Right lobe of liver (tissue), 6 donors: Measurements from ENCODE around the gene PSMB2. TPM values are rescaled to one million over a fixed set of nuclear protein-coding genes. Genes with fewer than 3 reads are reported as not detected.

Source experiments
- ATAC-seq, 4 donors: fragments of 200-7000 bp; cut with Tn5 transposase; one replicate each; pipeline ENCODE4 v1.9.1; 2020; ENCODE audit warnings: mild to moderate bottlenecking in 4 of 4, moderate library complexity in 4 of 4
- DNase-seq, 3 donors: peaks; one replicate each; pipeline ENCODE4 v3.0.0-alpha.2; 2020
- H3K27ac ChIP-seq, 3 donors: fragments of 200-600 bp; one replicate each; pipeline ENCODE4 v1.8.0; 2022
- H3K27me3 ChIP-seq, 2 donors: fragments of 200-600 bp; one replicate each; pipeline ENCODE4 v1.8.0; 2022
- H3K36me3 ChIP-seq, 4 donors: fragments of 200-600 bp; sonication (generic) in 1 of 4; one replicate each; pipeline versions ENCODE4 v1.5.1 to v1.8.0; 2017 to 2022; ENCODE audit warnings: control low read depth in 1 of 4
- H3K4me1 ChIP-seq, 4 donors: fragments of 200-600 bp; sonication (generic) in 1 of 4; one replicate each; pipeline versions ENCODE4 v1.5.1 to v1.8.0; 2017 to 2022; ENCODE audit warnings: control low read depth in 1 of 4
- H3K4me3 ChIP-seq, 3 donors: fragments of 200-600 bp; one replicate each; pipeline ENCODE4 v1.8.0; 2022
- H3K9me3 ChIP-seq, 4 donors: fragments of 200-600 bp; sonication (generic) in 1 of 4; one replicate each; pipeline versions ENCODE4 v1.5.1 to v1.8.0; 2017 to 2022; ENCODE audit warnings: control low read depth in 1 of 4
- POLR2A ChIP-seq: fragments of 450-650 bp; IDR thresholded peaks from one replicate; pipeline ENCODE4 v1.6.1; 2017; ENCODE audit warnings: antibody characterized with exemption, mild to moderate bottlenecking
- WGBS: methylation state at CpG from one replicate; pipeline ENCODE4 v1.1.6; 2018; ENCODE audit warnings: low coverage, low lambda C conversion rate; ENCODE audit not compliant: insufficient coverage; ENCODE audit errors: missing lambda C conversion rate; 5-methylcytosine and 5-hydroxymethylcytosine counted together
- intact Hi-C, 2 donors: fragments of 100-400 bp; cut with DNase I; formaldehyde crosslinking; loops; one replicate each; pipeline versions ENCODE4 v1.11.2 to v1.14.1; 2022
- total RNA-seq, 6 experiments: library from RNA; depleted of rRNA in 2 of 6; stranded (reverse); fragments of >200 nt in 2 of 6; fragmentation: NEBNext Ultra II Directional in 3 of 6; extraction: Animal tissue kit (Norgen Biotek cat#: 25700) in 3 of 6; gene quantifications; one replicate each; pipeline versions ENCODE4 v1.1.0 to v1.2.4, GENCODE V29; 2016 to 2023
- TF ChIP-seq, protein P1 (sequence below), 4 donors: fragments of 200-600 bp in 3 of 4; fragments of 450-650 bp in 1 of 4; IDR thresholded peaks; one replicate each; pipeline versions ENCODE4 v1.5.1 to v1.8.0; 2016 to 2022; ENCODE audit warnings: antibody characterized with exemption in 4 of 4, mild to moderate bottlenecking in 2 of 4
- donor health status: DM: no; HTN: yes; CAD: no.
- donor health status: DM: no; HTN: no; CAD: no.
- donor health status: DM: no; HTN: no; CAD: no.
- donor health status: DM: no; HTN: yes; CAD: no.
- donor health status: DM: no; HTN: yes; CAD: no.

PSMB2 gene
- total RNA-seq, 6 experiments from 2014 or later: 41.7 to 54.6 (median 48.3) TPM

DNA sequence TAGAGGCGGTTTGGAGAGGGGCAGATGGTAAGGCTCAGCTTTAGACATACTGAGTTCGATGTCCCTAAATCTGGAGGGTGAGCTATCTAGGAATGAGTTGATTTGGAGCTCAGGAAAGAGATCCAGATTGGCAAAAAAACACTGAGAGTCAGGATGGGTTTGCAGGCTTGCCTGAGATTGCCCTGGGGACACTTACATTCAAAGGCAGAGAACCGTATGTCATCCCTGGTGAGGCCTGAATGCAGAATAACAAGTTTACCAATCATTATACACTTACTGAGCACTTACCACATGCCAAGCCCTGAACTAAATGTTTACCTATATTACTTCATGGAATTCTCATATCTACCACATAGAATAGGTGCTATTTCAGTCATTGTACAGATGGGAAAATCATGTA lies 40.7 kb downstream of the PSMB2 start:
- Histone ChIP-seq H3K4me3 (no peak overlapping the region), H3K27me3 (no peaks in the 10 kb centered on the region), H3K9me3 (no peaks in the 10 kb centered on the region), H3K4me1 (no peaks in the 10 kb centered on the region), H3K36me3 (peaks cover 4 to 54% (median 17%) of the 10 kb centered on the region in 4 donors), H3K27ac (no peak overlapping the region)
- intact Hi-C loops: no loop called here
- TF ChIP-seq POLR2A: no peak
- TF ChIP-seq, protein P1, sequence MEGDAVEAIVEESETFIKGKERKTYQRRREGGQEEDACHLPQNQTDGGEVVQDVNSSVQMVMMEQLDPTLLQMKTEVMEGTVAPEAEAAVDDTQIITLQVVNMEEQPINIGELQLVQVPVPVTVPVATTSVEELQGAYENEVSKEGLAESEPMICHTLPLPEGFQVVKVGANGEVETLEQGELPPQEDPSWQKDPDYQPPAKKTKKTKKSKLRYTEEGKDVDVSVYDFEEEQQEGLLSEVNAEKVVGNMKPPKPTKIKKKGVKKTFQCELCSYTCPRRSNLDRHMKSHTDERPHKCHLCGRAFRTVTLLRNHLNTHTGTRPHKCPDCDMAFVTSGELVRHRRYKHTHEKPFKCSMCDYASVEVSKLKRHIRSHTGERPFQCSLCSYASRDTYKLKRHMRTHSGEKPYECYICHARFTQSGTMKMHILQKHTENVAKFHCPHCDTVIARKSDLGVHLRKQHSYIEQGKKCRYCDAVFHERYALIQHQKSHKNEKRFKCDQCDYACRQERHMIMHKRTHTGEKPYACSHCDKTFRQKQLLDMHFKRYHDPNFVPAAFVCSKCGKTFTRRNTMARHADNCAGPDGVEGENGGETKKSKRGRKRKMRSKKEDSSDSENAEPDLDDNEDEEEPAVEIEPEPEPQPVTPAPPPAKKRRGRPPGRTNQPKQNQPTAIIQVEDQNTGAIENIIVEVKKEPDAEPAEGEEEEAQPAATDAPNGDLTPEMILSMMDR (IDR thresholded peaks at IDR 0.05): no peak
- ATAC-seq (no peak), DNase-seq (no peak)
- 93% methylated on average over 3 of the region's 3 CpGs for WGBS

DNA sequence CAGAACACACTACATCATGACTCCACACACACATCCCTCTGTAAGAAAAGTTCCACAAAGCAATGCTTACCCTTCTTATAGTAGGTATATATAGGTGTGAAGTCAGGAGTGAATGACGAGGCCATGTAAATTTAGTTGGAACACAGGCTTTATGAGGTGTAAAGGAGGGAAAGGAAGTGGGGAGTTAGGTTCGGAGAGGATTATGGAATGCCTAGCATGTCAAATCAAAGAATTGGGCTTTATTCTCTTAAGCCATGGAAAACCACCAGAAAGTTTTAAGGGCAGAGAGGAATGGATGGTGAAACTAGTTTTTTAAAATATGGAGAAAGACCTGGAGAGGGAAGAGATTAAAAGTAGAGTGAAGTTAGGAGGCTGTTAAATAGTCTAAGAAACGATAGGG lies 41.9 kb downstream of the PSMB2 start:
- 95% methylated on average over 3 of the region's 3 CpGs for WGBS
- no peak for DNase-seq
- Histone ChIP-seq H3K27ac (no peak overlapping the region), H3K4me1 (no peaks in the 10 kb centered on the region), H3K27me3 (no peaks in the 10 kb centered on the region), H3K9me3 (no peaks in the 10 kb centered on the region), H3K36me3 (peaks cover 0 to 43% (median 17%) of the 10 kb centered on the region in 4 donors), H3K4me3 (no peak overlapping the region)
- no peak for TF ChIP-seq POLR2A
- TF ChIP-seq, protein P1 (IDR thresholded peaks at IDR 0.05): no peak
- intact Hi-C loops: no loop called here
- no peak for ATAC-seq

DNA sequence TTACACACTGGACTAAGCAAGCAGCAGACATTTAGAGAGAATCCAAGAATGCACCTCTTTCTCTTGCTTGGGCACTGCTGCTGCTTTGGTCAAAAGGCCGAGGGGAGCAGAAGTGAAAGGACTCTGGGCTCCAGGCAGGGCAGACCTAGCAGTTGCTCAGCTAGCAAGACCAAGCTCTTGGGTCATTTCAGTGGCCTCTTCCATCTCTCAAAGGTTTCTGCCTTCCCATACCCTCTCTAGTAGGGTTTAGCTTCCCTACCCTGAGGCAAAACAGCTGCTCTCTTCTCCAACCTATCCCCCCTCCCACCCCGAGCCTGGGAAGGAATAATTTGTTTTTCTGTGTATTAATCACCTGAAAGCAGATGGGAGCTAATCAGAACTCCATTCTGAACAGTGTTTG lies 42.4 kb downstream of the PSMB2 start:
- no peak for TF ChIP-seq POLR2A

DNA sequence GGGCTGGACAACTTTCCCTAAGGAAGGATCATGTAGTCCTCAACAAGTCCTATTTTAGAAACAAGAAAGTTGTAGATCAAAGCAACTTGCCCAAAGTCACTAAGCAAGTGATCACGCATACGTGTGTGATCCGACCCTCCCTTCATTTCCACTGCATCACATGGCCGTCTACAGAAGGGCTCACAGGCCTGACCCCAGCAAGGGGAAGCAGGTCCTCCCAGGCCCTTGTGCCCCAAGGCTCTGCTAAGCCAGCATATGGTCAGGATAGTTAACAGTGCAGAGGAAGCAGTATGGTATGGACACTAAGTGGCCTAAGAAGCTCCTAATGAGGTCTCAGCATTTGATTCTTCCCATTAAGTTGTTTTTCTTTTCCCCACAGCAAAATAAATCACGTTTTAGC lies 43.5 kb downstream of the PSMB2 start:
- no peak overlapping the region for H3K27ac ChIP-seq
- intact Hi-C loops: no loop called here
- ATAC-seq (no peak), DNase-seq (no peak)
- H3K4me1 ChIP-seq: no peaks in the 10 kb centered on the region
- H3K27me3 ChIP-seq: no peaks in the 10 kb centered on the region
- WGBS: 92% methylated on average over 4 of the region's 5 CpGs
- TF ChIP-seq, protein P1 (IDR thresholded peaks at IDR 0.05): no peak
- no peak for TF ChIP-seq POLR2A
- peaks cover 0 to 28% (median 10%) of the 10 kb centered on the region in 4 donors for H3K36me3 ChIP-seq
- no peak overlapping the region for H3K4me3 ChIP-seq
- H3K9me3 ChIP-seq: no peaks in the 10 kb centered on the region

More for the DNA sequence above, 42.4 kb downstream of the PSMB2 start:
- ATAC-seq (no peak), DNase-seq (no peak)
- no peaks in the 10 kb centered on the region for H3K27me3 ChIP-seq
- H3K27ac ChIP-seq: no peak overlapping the region
- H3K4me3 ChIP-seq: no peak overlapping the region
- intact Hi-C loops: no loop called here
- peaks cover 0 to 38% (median 17%) of the 10 kb centered on the region in 4 donors for H3K36me3 ChIP-seq
- H3K9me3 ChIP-seq: no peaks in the 10 kb centered on the region
- no CpG with 5 or more reads among the region's 2 CpGs for WGBS
- H3K4me1 ChIP-seq: no peaks in the 10 kb centered on the region

DNA sequence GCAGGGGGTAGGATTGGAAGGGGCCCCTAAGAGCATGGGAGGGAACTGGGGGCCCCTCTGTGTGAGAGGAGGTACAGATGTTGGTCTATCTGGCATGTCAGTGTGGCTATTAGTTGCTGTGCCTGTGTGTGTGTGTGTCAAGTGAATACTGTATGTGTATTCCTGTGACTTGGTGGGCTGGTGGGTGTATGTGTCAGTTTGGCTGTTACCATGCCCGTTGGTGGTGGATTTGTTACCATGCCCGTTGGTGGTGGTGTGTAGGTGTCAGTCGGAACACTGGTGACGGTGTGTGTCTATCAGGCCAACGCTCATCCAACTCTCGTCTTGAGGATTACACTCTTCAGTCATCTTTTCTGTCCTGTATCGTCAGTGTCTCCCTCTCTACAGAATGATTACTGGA lies 45.6 kb downstream of the PSMB2 start:
- no peaks in the 10 kb centered on the region for H3K9me3 ChIP-seq
- 100% methylated on average over 2 of the region's 7 CpGs for WGBS
- H3K27ac ChIP-seq: no peak overlapping the region
- H3K36me3 ChIP-seq: peaks cover 0 to 11% (median 0%) of the 10 kb centered on the region in 4 donors
- H3K4me3 ChIP-seq: no peak overlapping the region
- intact Hi-C loops: no loop called here
- TF ChIP-seq POLR2A: no peak
- TF ChIP-seq, protein P1 (IDR thresholded peaks at IDR 0.05): no peak
- ATAC-seq (peak in 3 of 4 donors; percentile 11 to 25 (median 20)), DNase-seq (no peak)
- no peaks in the 10 kb centered on the region for H3K4me1 ChIP-seq
- no peaks in the 10 kb centered on the region for H3K27me3 ChIP-seq
